HL-60 (cell line): ENCODE data around the gene FERMT3.

Experiments used
- GABPA ChIP-seq: IDR thresholded peaks from 2 replicates; pipeline ENCODE4 v1.6.1; 2012; ENCODE audit warnings: low read depth
- POLR2AphosphoS5 ChIP-seq: IDR thresholded peaks from 2 replicates; pipeline ENCODE4 v1.6.1; 2012; ENCODE audit warnings: low read depth
- SPI1 ChIP-seq: IDR thresholded peaks from 2 replicates; pipeline ENCODE4 v1.6.1; 2012; ENCODE audit warnings: low read depth, mild to moderate bottlenecking, borderline replicate concordance
- TF ChIP-seq, protein P1 (sequence below): IDR thresholded peaks from one replicate; pipeline ENCODE4 v1.5.1; 2011; ENCODE audit warnings: low read length, control low read depth, inconsistent platforms; ENCODE audit not compliant: insufficient read depth

- TF ChIP-seq, protein P1, sequence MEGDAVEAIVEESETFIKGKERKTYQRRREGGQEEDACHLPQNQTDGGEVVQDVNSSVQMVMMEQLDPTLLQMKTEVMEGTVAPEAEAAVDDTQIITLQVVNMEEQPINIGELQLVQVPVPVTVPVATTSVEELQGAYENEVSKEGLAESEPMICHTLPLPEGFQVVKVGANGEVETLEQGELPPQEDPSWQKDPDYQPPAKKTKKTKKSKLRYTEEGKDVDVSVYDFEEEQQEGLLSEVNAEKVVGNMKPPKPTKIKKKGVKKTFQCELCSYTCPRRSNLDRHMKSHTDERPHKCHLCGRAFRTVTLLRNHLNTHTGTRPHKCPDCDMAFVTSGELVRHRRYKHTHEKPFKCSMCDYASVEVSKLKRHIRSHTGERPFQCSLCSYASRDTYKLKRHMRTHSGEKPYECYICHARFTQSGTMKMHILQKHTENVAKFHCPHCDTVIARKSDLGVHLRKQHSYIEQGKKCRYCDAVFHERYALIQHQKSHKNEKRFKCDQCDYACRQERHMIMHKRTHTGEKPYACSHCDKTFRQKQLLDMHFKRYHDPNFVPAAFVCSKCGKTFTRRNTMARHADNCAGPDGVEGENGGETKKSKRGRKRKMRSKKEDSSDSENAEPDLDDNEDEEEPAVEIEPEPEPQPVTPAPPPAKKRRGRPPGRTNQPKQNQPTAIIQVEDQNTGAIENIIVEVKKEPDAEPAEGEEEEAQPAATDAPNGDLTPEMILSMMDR: peak; percentile 19
- TF ChIP-seq POLR2AphosphoS5 (peak; percentile 58; the same call in 1 of the 2 replicates), SPI1 (peak; percentile 91), GABPA (peak; percentile 77)
Observed at GRCh38 chr11:64225608-64226506, 19.3 kb downstream of the FERMT3 start, which contains the start of the genes NUDT22 and TRPT1.
